Measurements from ENCODE around the gene ARHGAP24.

Gene ARHGAP24

DNA sequence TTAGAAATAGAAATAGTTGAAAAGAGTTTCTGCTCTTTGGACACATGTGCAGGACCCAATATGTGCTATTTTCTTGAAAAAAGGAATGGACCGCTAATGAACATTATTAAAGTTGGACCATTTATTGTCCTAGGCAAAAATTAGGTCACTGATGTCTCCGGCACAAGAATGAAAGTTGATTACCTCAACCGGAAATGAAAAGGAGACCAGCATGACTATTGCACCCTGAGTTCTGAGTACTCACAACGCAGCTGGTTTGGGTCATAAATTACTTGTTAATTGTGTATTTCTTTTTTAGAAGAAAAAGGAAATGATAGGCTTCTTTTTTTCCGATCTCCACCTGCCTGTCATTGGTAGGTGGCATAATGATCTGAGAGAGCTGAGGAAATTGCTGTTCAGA lies 232.7 kb downstream of the ARHGAP24 start:
- no peak for TF ChIP-seq CTCF (conservative IDR thresholded peaks at IDR 0.05; ENCODE audit: control insufficient read depth, insufficient read depth, low read depth, low read length)
- DNase-seq (ENCODE audit: low read depth): no peak
- no peak overlapping the region for H3K4me3 ChIP-seq (ENCODE audit: control insufficient read depth, low read depth, low read length)

DNA sequence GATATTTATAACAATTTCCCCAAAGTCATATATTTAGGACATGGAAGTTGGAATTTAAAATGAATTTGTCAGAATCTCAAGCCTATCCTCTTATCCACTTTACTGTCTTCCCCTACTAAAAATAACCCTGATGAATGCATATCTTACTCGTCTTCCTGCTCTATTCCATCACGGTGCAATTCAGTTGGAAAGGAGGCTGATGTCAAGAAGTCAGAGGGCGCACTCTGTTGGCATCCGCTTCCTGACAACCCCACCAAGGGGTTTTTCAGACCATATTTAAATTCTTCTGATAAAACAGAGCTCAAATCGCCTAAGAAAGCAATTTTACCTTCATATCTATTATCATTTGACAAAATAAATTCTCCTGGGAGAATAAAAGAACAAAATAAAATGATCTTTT lies 233.5 kb downstream of the ARHGAP24 start:
- no peak for TF ChIP-seq CTCF (conservative IDR thresholded peaks at IDR 0.05; ENCODE audit: control insufficient read depth, insufficient read depth, low read depth, low read length)
- H3K4me3 ChIP-seq (ENCODE audit: control insufficient read depth, low read depth, low read length): no peak overlapping the region
- DNase-seq (ENCODE audit: low read depth): no peak

- H3K4me3 ChIP-seq (ENCODE audit: control insufficient read depth, low read depth, low read length): no peak overlapping the region
- TF ChIP-seq CTCF (conservative IDR thresholded peaks at IDR 0.05; ENCODE audit: control insufficient read depth, insufficient read depth, low read depth, low read length): no peak
- DNase-seq (ENCODE audit: low read depth): no peak
Observed at GRCh38 chr4:85713005-85713404, 238.1 kb downstream of the ARHGAP24 start.

DNA sequence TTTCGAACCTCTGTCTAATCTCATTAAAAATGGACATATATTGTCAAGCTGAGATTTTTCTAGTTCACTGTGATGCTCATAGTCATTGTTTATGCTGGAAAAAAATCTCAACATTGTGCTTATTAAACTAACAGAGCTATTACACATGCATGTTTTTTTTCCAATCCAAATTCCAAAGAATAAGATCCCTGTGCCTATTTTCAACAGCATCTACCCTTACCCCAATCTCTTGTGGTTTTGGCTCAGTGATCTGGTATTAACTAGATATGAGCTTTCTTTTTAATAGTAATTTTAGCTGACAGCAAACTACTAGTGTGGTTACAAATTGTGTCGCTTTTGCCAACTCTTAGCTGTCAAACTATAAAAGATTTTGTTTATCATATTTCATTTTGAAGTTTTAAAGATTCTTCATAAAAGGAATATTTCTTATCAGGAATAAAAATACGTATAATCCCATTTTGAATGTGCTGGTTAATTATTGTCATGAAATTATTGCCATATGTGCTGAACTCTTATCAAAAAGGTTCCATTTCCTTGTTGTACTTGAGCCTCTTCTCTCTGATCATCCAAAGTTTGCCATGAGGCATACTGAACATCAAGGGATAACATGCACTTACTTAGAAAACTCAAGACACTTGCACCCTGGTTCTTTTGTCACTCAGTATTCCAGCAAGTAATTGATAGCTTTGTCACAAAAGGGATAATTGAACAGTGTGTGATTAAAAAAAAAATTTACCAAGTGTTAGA lies 241.2 kb downstream of the ARHGAP24 start:
- peak; percentile 44 for DNase-seq (ENCODE audit: low read depth)
- H3K4me3 ChIP-seq (ENCODE audit: control insufficient read depth, low read depth, low read length): no peak overlapping the region
- TF ChIP-seq CTCF (conservative IDR thresholded peaks at IDR 0.05; ENCODE audit: control insufficient read depth, insufficient read depth, low read depth, low read length): no peak

GRCh38 chr4:85717351-85717750 lies 242.4 kb downstream of the ARHGAP24 start:
- no peak overlapping the region for H3K4me3 ChIP-seq (ENCODE audit: control insufficient read depth, low read depth, low read length)
- peak; percentile 76 for DNase-seq (ENCODE audit: low read depth)
- TF ChIP-seq CTCF (conservative IDR thresholded peaks at IDR 0.05; ENCODE audit: control insufficient read depth, insufficient read depth, low read depth, low read length): no peak

GRCh38 chr4:85717847-85718246 lies 242.9 kb downstream of the ARHGAP24 start:
- H3K4me3 ChIP-seq (ENCODE audit: control insufficient read depth, low read depth, low read length): no peak overlapping the region
- no peak for DNase-seq (ENCODE audit: low read depth)
- TF ChIP-seq CTCF (conservative IDR thresholded peaks at IDR 0.05; ENCODE audit: control insufficient read depth, insufficient read depth, low read depth, low read length): no peak
